Activated gamma-delta T cell treated with Interleukin-2 at 50 U/mL for 16 hours (primary cell): Measurements from ENCODE around the gene DPYD.

Experiments
- DNase-seq: peaks from one replicate; pipeline ENCODE4 v3.0.0-alpha.2; 2020

The DPYD gene

DNA sequence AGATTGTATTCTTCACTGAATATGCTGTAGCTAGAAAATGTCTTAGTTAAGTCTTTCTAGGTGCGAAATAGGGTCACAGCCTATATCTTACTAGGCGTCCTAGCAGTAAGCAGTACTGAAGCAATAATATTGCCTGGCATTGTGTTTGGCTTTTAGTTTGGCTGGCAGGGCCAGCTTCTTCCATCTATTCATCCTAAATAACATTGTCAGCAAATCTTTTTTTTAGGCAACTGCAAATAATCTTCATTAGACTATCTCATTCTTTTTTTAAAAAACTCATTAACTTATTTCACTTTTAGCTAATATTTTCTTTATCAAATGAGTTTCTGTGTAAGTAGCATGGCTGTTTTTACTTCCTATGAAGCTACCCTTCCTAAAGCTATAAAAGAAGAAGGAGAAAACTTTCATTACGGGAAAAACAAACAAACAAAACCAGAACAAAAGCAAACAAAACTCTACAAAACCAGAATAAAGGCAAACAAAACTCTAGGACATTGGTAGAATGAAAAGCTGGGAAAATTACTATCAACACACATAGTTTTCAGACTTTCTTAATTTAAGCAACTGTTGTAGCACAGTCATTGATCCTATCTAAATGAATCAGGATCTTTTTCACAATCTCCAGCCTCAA lies 506.0 kb downstream of the DPYD start:
- no peak for DNase-seq

DNA sequence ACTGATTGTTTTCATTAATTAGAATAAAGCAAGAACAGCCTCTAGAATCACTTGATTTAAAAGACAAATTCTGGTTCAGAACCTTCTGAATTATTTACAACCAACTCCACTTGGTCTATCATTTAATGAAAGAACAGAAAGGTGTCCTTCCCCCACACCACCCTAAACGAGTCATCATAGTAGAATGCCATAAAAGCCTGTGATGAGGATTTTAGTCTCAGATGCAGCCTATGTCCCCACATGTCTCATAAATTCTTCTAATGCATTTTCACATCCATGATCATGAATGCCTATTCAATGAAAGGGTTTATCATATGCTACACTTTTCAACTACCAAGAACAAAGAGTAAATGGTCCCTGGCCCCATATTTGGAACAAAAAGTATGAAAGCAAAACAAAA lies 508.1 kb downstream of the DPYD start:
- no peak for DNase-seq

DNA sequence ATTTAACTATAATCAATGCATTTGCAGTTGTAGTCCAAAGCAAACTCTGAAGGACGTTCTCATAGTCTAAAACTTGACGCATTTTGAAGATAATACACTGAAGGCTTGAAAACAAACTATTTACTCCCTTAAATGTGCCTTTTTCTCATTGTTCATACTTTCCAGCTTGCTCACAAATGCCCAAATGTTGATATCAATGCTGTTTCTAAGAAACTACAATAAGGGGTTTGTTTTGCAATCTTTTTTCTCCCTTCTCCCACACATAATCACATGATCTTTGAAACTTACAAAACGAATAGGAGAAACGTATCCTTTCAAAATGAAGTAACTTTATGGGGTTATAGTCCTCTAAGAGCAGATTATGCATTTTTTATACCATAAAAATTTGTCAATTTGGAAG lies 508.7 kb downstream of the DPYD start:
- no peak for DNase-seq

DNA sequence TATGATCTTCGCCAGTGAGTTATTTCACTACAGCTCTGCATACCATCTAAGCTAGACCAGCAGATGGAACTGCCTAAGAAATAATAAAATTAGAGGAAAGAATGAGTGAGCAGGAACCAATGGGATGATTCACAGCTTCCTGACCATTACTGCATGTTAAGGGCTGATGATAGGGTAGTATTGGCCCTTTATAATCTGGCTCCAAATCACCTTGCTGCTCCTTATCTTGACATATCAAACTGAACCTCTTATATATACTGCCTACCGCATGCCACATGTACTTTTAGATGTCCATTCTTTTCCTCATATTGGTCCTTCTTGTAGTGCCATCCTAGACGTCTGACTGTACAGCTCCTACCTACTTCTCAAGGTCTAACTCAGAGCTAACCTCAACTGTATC lies 524.4 kb downstream of the DPYD start:
- no peak for DNase-seq

DNA sequence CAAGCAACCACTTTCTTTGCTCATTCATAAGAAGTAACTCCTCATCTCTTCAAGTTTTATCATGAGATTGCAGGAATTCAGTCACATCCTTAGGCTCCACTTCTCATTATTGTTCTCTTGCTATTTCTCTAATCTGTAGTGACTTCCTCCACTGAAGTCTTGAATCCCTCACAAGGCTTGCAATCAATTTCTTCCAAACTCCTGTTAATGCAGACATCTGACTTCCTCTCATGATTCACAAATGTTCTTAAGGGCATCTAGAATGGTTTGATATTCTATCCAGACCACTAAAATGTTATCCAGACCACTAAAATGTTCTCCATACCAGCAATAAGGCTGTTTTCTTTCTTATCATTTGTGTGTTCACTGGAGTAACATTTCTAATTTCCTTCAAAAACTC lies 528.1 kb downstream of the DPYD start:
- DNase-seq = no peak

DNA sequence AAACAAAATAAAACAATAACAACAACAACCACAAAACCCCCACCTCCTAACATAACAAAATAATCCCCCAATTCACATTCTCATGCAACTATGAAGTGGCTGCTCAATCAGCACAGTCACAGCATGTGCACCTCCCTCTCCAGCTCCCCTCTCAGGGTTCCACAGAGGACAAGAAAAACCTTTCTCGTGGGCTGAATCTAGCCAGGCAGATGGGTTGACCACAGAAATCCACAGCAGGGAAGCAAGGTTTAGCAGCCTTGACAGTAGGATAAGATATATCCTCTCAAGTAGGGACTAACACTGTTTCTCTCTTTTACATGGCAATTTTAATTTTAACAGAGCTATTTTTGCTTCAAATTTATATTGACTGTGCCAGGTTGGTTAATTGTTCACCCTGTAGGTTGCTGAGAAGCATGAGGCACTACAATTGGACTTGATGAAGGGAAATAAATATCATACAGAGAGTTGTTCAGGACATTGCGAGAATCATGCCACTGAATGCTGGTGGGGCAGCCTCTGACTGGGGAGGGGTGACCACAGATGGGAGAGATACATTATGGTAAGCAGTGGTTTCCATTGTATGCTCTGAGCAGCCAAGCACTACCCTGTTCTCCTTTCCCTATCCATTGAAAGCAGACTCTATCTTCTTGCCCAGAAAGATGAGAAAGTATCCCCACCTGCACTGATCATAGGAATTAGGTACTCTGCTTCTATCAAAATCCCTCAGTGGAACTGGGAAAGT lies 535.1 kb downstream of the DPYD start:
- no peak for DNase-seq

DNA sequence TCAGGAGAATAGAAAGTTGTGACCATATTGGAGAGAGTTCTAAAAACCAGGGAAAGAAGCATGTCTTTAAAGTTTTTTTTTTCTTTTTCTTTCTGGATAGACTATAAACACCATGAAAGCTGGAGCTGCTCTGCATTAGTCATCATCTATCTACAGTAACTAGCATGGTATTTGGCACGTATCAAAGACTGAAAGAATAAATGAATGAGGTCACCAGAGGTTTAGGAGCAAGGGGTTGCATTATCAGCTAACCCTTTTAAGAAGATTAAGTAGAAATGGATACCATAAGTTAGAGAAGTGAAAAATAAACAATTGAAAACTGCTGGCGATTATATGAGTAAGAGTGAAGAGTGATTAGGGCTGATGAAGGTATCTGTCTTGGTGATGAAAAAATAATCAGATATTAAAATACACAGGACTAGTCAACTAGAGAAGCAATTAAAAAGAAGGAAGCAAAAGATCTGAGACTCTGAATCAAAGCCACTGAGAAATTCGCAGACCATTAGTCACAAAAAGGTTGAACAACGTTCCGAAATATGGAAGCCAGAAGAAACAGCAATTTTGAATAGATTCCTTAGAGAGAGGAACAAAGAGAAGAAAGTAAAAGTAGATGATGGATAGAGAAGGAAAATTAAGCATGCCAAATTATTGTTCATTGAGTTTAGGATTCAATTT lies 536.4 kb downstream of the DPYD start:
- no peak for DNase-seq

DNA sequence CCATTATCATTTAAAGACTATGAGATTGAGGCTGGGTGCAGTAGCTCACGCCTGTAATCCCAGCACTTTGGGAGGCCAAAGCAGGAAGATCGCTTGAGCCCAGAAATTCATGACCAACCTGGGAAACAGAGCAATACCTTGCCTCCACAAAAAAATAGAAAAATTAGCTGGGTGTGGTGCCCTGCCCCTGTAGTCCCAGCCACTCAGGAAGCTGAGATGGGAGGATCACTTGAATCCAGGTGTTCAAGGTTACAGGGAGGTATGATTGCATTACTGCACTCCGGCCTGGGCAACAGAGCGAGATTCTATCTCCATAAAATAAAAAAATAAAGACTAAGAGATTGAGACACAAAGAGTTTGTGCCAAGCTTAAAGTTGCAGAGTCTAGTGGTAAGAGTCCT lies 537.0 kb downstream of the DPYD start:
- DNase-seq = no peak

DNA sequence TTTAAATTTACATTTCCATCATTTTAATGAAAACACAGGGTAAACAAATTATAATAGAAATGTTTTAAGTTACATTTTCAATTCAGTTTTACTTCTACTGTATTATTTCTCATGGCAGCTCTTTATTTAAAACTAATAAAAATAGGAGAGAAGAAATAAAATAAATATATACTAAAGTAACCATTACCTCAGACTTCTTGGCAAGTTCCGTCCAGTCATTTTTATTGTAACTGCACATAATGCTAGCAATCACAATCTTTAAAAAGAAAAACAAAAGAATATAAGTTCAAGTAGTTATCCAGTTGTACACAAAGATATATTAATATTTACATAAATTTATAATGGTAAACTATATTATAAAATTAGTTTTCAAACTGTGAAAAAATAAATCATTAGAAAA lies 538.6 kb downstream of the DPYD start:
- DNase-seq = no peak

DNA sequence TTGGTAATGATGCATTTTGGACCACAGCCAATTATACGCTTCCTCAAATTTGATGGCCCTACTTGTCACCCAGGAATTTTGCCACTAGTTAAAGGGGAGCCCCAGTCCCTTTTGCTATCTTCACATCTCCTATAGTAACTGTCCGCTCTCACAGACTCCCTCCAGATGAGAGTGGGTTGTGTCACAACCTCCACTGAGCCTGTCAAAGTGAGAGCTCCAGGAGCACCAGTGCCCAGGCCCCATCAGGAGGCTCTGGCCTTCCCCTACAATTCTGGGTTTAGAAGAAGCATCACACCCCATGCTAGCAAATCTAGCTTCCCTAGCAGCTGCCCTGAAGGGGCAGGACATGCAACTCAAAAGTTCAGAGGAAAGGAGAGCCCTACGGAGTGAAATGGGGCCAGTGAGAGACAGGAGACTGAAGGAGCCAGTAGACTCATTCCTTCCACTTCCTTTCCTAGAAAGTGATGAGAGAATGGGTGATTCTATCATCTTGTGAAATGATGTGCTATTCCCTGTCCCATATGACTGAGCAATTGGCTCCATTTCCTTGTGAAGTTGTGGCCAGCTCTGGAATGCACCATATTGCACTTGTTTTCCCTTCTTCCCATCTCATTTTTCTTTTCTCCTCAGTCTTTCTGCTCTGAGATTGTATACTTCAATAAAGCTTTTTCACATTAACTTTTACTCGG lies 541.3 kb downstream of the DPYD start:
- no peak for DNase-seq

DNA sequence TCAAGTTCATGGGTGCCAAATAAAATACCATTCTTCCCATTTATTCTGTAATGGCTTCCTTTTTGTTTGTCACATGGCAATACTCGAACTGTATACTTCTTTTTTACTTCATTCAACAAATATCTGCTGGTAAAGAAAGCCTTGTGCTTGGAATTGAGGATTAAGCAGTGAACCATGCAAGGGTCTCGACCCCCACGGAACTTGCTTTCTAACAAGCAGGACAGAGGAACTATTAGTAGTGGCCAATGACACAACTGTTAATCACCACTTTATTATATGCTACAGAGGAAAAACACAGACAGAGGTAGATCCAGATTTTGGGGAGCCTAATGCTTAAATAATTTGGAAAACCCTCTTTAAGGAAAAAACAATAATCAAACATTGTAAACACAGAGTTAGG lies 542.2 kb downstream of the DPYD start:
- DNase-seq = no peak

DNA sequence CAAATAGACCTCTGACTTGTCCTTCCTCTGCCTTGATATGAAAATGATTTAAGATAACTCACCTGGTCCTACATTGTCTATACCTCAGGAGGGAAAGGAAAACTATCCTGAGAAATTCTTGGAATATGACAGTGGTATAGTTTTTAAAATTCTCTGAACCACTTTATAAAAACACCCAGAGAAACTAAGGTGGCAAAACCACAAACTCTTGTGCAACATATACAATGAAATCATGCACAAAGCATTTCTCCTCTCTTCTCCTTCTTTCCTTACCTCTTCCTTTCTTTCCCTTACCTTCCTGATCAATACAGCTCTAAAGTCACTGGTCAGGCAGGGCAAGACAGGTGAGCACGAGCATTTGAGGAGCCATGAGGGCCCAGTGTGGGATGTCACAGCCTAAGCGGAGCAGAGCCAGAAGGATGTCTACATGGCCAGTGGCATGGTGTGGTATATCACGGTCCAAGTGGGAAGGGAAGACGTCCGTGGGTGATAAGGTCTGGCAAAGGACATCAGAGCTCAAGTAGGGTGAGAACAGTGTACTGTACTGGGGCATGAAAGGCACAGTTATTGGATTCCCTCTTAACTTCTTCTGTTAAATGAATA lies 543.3 kb downstream of the DPYD start:
- DNase-seq = no peak

DNA sequence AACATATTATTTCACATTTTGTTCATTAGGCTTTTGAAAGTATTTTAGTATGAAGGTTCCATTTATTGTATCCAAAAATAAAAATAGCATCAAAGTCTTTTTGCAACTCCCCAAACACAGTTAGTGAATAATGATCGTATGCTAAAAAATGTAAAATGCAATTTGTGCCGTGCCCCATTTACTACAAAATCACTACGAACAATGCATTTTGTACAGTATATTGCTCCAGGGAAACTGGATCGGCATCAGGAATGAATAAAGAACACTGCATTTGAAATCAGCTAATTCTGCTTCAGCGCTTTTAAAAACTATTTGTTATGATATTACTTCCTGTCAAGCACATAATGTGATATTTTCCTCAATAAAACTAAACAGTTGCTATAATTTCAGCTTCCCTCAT lies 547.8 kb downstream of the DPYD start:
- DNase-seq = no peak

DNA sequence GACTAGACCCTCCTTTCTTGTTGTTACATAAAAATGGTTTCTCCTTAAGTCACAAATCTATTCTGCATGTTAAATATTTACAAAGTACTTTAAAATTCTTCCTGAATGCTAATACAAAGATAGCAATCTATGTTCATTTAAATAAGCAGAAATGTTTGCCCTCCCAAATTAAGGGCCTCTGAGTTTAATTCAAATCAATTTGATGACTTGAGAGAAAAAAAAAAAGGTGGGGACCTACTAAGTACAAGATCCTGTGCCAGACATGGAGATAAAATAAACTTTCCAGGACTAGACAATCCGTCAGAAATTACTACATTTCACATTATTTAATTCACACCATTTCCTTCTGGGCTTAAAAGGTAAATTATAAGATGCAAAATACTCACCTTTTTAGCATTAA lies 548.3 kb downstream of the DPYD start:
- no peak for DNase-seq

DNA sequence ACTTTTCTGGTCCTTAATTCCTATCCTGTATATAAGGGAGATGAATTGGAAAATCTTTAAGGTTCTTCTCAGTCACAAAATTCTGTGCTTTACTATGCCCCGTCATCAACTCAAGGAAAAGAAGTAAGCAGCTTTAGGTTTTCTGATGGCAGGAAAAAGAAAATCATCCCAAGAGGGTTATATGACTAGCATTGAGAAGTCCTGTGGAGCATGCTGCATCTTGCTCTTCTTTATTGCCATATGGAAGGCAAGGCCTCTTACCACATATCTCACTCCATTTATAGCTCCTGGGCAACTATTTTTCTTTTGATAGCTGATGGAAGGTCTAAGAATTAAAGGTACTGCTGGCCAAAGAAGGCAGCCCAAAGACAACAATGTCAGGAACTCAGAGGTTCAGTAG lies 552.5 kb downstream of the DPYD start:
- no peak for DNase-seq

DNA sequence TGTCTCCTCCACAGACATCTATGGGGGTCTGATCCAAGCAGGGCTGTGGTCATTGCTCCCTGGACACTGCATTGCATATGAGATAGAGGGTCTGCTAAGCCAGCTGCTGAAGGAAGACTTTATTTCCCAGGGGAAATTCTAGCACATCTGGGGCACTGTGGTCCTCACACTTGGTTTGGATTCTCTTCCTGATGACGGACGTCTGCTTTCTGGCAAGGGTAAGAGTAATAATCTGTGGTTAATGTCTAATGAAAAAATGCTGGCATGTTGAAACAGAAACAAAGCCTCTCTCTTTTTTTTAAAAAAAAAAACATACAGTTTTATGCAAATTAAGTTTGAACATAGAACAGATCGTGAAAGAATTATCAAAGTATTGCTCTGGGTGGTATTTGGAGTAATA lies 553.9 kb downstream of the DPYD start:
- no peak for DNase-seq

DNA sequence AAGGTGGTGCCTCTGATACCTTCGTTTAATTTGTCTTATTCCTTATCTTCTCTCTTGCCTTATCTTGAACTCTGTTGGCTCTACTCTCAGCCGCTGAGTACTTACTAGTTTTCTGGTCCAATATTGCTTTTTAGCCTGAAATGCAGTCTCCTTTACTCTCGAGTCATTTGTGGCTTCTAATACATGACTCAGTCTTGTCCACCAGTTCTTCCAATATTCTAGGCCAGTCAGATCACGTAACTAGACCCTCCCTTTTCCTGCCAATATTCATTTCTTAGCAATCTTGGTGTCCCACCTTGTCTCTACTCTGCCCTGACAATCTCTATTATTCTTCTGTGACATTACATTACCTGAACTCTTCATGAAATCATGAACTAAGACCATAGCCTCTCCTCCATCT lies 555.8 kb downstream of the DPYD start:
- DNase-seq = no peak

DNA sequence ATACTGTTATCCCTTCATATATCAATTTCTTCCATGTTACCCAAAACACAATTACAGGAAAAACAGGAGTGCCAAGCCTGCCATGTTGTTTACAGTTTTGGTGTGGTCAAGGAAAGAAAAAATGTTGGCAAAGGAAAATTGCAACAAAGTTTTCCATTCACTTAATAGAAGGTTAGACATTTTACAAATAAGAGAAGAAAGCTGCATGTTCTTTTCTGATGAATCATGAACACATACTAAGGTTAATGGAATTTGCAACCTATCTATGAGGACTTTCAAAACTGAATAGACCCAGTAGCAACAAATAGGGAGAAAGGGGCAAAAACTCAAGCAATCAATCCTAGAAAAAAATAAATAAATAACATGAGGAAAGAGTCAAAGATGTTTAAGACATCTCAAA lies 556.7 kb downstream of the DPYD start:
- no peak for DNase-seq

DNA sequence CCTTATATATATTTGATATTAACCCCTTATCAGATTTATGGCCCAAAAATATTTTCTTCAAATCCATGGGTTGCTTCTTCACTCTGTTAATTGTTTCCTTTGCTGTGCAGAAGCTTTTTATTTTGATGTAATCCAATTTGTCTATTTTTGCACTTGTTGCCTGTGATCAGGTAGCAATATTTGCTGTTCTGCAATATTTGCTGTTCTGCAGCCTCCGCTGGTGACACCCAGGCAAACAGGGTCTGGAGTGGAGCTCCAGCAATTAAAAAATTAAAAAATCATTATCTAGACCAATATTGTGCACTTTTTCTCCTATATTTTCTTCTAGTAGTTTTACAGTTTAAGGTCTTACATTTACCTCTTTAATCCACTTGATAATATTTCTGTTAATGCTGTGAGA lies 564.5 kb downstream of the DPYD start:
- no peak for DNase-seq

DNA sequence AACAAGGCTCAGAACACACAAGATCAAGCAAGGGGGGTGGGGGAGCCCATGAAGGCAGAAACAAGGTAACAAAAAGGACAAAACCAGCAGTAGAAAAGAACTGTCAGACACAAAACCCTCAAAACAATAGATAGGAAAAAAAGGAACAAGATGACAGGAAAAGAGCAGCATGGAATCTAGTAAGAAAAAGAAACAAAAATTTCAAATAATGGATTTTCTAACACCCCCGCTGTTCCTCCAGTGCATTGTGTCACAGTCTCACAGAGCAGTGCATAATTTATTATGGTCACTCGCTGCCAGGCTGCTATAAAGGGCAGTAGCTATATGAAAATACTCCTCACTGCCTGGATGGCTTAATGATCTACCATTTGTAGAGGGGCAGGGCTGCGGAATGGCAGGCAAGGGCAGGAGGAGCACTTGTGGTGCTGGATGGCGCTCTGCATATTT lies 567.9 kb downstream of the DPYD start:
- no peak for DNase-seq

DNA sequence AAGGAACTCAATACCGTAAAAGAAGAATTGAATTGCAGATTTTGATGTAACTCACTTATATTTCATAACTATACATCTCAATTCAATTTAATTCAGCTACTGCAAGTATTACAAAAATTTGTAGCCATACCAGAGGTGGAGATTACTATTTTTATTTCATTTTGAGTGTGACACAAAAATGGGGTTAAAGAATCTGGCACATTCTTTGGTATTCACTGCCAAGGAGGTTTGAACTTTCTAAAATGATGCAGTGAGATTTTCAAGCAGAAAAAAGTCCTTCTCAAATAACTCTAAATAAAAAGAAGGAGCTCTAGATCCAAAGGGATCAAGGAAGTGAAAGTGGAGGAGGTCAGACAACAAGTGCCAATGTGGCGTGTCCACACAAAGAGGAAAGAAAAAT lies 569.0 kb downstream of the DPYD start:
- DNase-seq = no peak

DNA sequence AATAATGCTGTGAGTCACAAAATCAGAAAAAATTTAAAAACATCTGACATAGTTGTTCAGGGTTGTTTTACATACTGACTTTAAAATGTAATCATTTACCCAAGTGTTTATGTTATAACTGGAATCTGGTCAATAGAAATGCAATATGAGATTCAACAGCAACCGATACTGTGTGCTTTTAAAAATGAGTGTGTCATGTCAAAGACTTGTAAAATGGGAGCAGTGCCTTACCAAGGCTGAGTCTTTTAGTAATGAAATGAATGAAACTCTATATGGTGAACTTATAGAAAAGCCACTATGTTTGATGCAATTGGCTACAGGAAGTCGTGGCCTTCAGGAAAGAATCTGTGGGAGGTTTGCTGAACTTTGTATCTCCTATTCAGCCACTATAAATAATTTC lies 570.2 kb downstream of the DPYD start:
- no peak for DNase-seq

DNA sequence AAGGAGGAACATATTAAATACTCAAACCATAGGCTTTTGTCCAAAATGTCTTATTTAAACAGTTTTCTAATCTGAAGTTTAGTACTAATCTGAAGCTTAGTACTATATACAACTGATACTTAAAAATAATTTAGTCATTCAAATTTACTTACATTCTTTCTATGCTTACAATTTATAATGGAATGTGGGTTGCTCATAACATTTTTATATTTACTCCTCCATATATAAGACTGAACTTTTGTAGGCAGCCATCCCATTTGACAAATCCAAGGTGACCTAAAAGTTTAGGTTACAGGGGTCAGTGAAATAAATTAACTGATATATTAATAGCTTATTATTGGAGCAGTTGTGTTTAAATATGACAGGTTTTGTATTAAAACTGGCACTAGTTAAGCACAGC lies 570.6 kb downstream of the DPYD start:
- no peak for DNase-seq
